GM12875 (cell line): ENCODE measurements around the gene ANKRD34A.

ENCODE experiments used
- H3K4me3 ChIP-seq: one replicate; pipeline ENCODE4 v1.5.1; 2011; ENCODE audit warnings: low read depth, low read length, control low read depth
- CTCF ChIP-seq: IDR thresholded peaks from 2 replicates; pipeline ENCODE4 v1.5.1; 2011; ENCODE audit warnings: low read depth, mild to moderate bottlenecking, control low read depth, inconsistent platforms, low read length, moderate library complexity, borderline replicate concordance; ENCODE audit not compliant: insufficient read depth

The ANKRD34A gene

DNA sequence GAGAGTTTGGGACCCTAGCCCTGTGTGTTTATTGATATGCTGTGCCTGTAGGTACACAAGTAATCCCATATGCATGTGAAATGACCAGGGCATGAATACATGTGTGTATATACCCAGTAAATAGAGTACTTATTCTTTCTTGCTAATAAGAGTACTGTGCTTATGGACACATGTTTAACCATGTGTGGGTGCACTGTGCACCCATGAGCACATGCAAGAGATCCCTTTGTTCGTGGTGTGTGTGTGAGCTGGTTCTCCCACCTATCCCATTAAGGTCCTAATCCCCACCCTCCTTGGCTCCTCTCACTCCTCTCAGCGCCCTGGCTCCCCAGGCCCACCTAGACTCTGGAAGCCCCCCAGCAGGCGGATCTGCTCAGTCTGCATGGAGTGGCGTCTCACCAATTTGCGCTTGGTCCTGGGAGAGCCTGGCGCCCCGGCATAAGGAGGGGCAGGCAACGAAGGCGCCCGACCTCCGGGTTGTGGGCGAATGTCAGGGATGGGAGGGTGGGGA lies 4.4 kb downstream of the ANKRD34A start:
- no peak for TF ChIP-seq CTCF
- peak overlapping the region; percentile 61 for H3K4me3 ChIP-seq

DNA sequence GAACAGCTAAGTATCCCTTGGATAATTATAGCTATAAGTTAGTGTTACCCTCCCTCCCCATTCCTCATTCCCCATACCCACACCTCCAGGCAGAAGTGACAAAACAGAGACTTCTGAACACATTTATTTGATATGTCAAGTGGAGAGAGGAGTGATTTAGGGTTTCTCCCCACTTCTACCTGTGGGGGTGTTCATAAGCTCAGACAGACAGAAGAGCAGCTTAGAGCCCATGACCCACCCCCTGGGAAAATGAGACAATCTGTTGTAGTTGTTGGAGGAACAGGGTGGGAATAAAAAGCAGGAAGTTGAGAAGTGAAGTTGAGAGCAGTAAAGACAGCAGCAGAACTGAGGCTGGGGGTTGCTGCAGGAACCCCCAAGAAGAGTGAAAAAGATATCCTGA lies 5.0 kb downstream of the ANKRD34A start:
- no peak for TF ChIP-seq CTCF
- no peak overlapping the region for H3K4me3 ChIP-seq

GRCh38 chr1:145958734-145959133 lies 5.6 kb downstream of the ANKRD34A start:
- TF ChIP-seq CTCF: no peak
- no peak overlapping the region for H3K4me3 ChIP-seq

DNA sequence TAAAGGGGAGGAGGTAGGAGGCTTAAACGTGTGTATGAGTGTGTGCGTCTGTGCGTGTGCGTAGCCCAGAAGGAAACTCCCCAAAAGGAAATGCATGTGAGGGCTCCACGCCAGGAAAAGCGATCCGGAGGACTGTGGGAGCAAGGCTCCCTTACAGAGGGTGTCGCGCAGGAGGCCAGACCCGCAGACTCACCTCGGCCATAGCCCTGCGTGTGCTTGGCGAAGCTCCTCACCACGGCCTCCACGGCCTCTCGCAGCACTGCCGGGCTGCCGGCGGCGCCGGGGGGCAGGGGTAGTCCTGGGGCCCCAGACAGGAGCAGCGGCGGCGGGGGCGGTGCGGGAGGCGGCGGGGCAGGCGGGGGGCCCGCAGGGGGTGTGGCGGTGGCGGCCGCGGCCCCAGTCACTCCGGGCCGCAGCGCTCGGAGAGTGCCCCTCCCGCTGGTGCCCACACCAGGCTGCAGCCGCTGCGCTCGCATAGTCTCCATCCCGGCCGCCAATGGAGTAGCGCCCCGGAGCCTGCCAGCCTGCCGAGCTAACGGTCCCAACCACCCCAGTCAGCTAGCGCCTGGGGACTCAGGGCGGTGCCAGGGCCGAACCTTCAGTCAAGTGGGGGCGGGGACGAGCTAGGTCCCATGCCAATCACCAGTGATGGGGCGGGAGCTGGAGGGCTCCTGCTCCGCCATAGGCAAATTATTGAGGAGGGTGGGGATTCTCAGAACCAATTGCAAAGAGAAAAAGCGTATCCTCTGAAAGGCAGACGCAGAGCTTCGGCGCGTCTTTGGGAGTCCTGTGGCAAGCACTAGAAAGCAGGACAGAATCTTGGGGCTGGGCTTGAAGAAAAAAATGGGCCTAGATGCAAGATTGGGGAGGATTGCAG lies 6.7 kb downstream of the ANKRD34A start, which contains the start of gene LIX1L:
TSS of gene LIX1L (minus strand) at position 575 of the 877 bp plus-strand sequence. CDS start at position 485, 90 bp downstream.
- peak within 1 kb of the TSS; percentile 61 for H3K4me3 ChIP-seq
- no peak for TF ChIP-seq CTCF

DNA sequence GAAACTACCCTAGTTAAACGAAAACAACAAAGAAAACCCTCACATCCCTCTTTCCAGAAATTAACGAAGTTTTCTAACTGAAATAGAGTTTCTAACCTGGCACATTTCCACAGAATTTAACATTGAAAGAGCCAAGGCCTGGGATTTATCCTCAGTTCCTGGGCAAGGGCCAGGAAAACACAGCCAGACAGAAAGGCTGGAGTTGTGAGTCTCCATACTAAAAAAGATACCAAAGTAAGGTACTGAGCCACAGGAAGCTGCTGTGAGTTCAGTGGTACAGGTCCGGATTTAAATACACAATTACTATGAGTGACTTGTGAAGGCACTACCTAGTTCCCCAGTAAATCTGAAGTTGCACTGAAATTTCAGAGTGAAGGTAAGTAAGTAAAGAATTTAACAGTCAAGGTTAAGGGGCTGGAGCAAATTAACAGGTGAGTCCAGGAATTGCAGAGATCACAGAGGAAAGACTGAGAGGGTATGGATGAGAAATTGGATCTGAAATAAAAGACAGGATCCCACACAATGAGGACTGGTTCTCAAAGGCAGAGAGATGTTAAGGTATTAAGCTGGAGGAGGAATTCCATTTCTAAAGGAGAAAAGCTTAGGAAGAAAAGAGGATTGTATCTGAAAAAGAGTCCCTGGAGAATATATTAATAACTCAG lies 7.5 kb downstream of the ANKRD34A start:
- H3K4me3 ChIP-seq: peak overlapping the region; percentile 61
- TF ChIP-seq CTCF: no peak

DNA sequence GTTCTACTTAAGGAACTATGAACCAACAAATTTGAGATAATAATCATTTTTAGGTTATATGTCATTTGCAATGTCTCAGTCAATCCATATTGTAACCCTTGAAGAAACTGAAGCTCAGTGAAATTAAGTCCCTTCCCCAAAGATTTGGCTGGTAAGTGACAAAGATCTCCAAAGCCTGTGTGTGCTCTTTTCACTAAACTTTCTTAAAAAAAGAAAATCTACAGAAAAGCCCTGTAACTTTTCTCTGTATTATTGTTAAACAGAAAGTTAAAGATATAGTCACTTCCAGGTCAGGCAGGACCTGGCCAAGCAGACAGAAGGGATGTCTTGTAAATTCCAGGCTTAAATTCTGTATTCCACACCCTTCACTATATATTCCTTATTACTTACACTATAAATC lies 8.0 kb downstream of the ANKRD34A start:
- H3K4me3 ChIP-seq: peak overlapping the region; percentile 61
- TF ChIP-seq CTCF: no peak
